Neural cell (in vitro differentiated cells): ENCODE data around the gene CACNA1H. TPM values are rescaled to one million over a fixed set of nuclear protein-coding genes. Genes with fewer than 3 reads are reported as not detected.

ENCODE experiments used
- H2AFZ ChIP-seq: fragments of 200-600, 300-800 bp; sonication (generic), shearing (Covaris generic); 2 replicates; pipeline ENCODE4 v1.6.0; 2014; ENCODE audit warnings: low read depth, mild to moderate bottlenecking, antibody characterized with exemption, low read length, moderate library complexity
- H3F3A ChIP-seq: fragments of 200-600 bp; shearing (Covaris generic); 2 replicates; pipeline ENCODE4 v1.6.1; 2016; ENCODE audit warnings: mild to moderate bottlenecking, moderate library complexity, mixed read lengths, antibody characterized with exemption, low read length; ENCODE audit not compliant: insufficient read depth, poor library complexity, severe bottlenecking
- H3K27ac ChIP-seq: fragments of 200-600, 300-800 bp; sonication (generic), shearing (Covaris generic); 2 replicates; pipeline ENCODE4 v1.5.1; 2014; ENCODE audit warnings: mild to moderate bottlenecking, low read length, moderate library complexity
- H3K27me3 ChIP-seq: fragments of 300-800, 200-600 bp; sonication (generic), shearing (Covaris generic); 2 replicates; pipeline ENCODE4 v1.6.0; 2014; ENCODE audit warnings: mild to moderate bottlenecking, low read depth, low read length, moderate library complexity; ENCODE audit not compliant: insufficient read depth
- H3K36me3 ChIP-seq: fragments of 300-800, 200-600 bp; sonication (generic), shearing (Covaris generic); 2 replicates; pipeline ENCODE4 v1.5.1; 2014; ENCODE audit warnings: mild to moderate bottlenecking, antibody characterized with exemption, low read length, moderate library complexity; ENCODE audit not compliant: insufficient read depth
- H3K4me2 ChIP-seq: fragments of 300-800, 200-600 bp; sonication (generic), shearing (Covaris generic); 2 replicates; pipeline ENCODE4 v1.6.0; 2014; ENCODE audit warnings: mild to moderate bottlenecking, low read length
- H3K4me3 ChIP-seq: fragments of 300-800, 200-600 bp; sonication (generic), shearing (Covaris generic); 2 replicates; pipeline ENCODE4 v1.5.1; 2014; ENCODE audit warnings: mild to moderate bottlenecking, low read length, moderate library complexity
- H3K79me2 ChIP-seq: fragments of 200-600 bp; shearing (Covaris generic); replicated peaks from 2 replicates; pipeline ENCODE4 v1.6.0; 2014; ENCODE audit warnings: mild to moderate bottlenecking, low read length, moderate library complexity; ENCODE audit not compliant: insufficient read depth
- H3K9ac ChIP-seq: fragments of 300-800, 200-600 bp; sonication (generic), shearing (Covaris generic); 2 replicates; pipeline ENCODE4 v1.6.1; 2016; ENCODE audit warnings: mild to moderate bottlenecking, low read length, mixed read lengths
- H3K9me2 ChIP-seq: fragments of 200-600 bp; shearing (Covaris generic); 2 replicates; pipeline ENCODE4 v1.6.1; 2016; ENCODE audit warnings: mild to moderate bottlenecking, low read length, mixed read lengths; ENCODE audit not compliant: insufficient read depth
- H3K9me3 ChIP-seq: fragments of 200-600, 300-800 bp; sonication (generic), shearing (Covaris generic); 2 replicates; pipeline ENCODE4 v1.6.1; 2016; ENCODE audit warnings: mild to moderate bottlenecking, mixed run types, low read length, moderate library complexity, mixed read lengths
- H4K20me1 ChIP-seq: fragments of 200-600 bp; shearing (Covaris generic); 2 replicates; pipeline ENCODE4 v1.6.1; 2016; ENCODE audit warnings: mild to moderate bottlenecking, mixed run types; ENCODE audit not compliant: insufficient read depth
- CTCF ChIP-seq: fragments of 450-650 bp; IDR thresholded peaks from 2 replicates; pipeline ENCODE4 v1.5.1; 2014; ENCODE audit warnings: antibody characterized with exemption, mild to moderate bottlenecking, moderate library complexity; ENCODE audit not compliant: poor library complexity, severe bottlenecking
- EP300 ChIP-seq: fragments of 450-650 bp; conservative IDR thresholded peaks from 2 replicates; pipeline ENCODE4 v1.6.1; 2014; ENCODE audit warnings: antibody characterized with exemption, mild to moderate bottlenecking, moderate library complexity; ENCODE audit not compliant: poor library complexity, severe bottlenecking
- EZH2 ChIP-seq: fragments of 200-600, 300-800 bp; shearing (Covaris generic), sonication (generic); IDR thresholded peaks from 2 replicates; pipeline ENCODE4 v1.6.1; 2014; ENCODE audit warnings: antibody characterized with exemption, low read length, borderline replicate concordance, mild to moderate bottlenecking; ENCODE audit not compliant: insufficient read depth, poor library complexity, severe bottlenecking
- MXI1 ChIP-seq: fragments of 450-650 bp; conservative IDR thresholded peaks from 2 replicates; pipeline ENCODE4 v1.6.1; 2014; ENCODE audit warnings: antibody characterized with exemption, mild to moderate bottlenecking; ENCODE audit not compliant: poor library complexity, severe bottlenecking
- POLR2AphosphoS5 ChIP-seq: IDR thresholded peaks from 2 replicates; pipeline ENCODE4 v1.6.1; 2012
- RAD21 ChIP-seq: fragments of 450-650 bp; conservative IDR thresholded peaks from 2 replicates; pipeline ENCODE4 v1.6.1; 2014; ENCODE audit warnings: antibody characterized with exemption, mild to moderate bottlenecking, moderate library complexity
- SMC3 ChIP-seq: fragments of 450-650 bp; conservative IDR thresholded peaks from 2 replicates; pipeline ENCODE4 v1.6.1; 2014; ENCODE audit warnings: antibody characterized with exemption, mild to moderate bottlenecking, moderate library complexity; ENCODE audit not compliant: poor library complexity
- TAF1 ChIP-seq: IDR thresholded peaks from 2 replicates; pipeline ENCODE4 v1.6.1; 2012; ENCODE audit warnings: low read depth
- polyA plus RNA-seq: library from polyadenylated mRNA; depleted of rRNA; stranded (reverse); fragments of >200 nt; gene quantifications from 2 replicates; pipeline ENCODE4 v1.2.3, GENCODE V29; 2014
- TF ChIP-seq, protein P1 (sequence below): IDR thresholded peaks from 2 replicates; pipeline ENCODE4 v1.6.1; 2012; ENCODE audit warnings: borderline replicate concordance

The CACNA1H gene
- polyA plus RNA-seq, 1 donor from 2014 or later: 27.7 TPM

- no peaks in the 10 kb centered on the region for H3K36me3 ChIP-seq
- H2AFZ ChIP-seq: no peak overlapping the region
- H3F3A ChIP-seq: no peaks in the 10 kb centered on the region
- no peaks in the 10 kb centered on the region for H3K79me2 ChIP-seq
- H3K9me2 ChIP-seq: no peaks in the 10 kb centered on the region
- H3K27ac ChIP-seq: no peak overlapping the region
- TF ChIP-seq, protein P1, sequence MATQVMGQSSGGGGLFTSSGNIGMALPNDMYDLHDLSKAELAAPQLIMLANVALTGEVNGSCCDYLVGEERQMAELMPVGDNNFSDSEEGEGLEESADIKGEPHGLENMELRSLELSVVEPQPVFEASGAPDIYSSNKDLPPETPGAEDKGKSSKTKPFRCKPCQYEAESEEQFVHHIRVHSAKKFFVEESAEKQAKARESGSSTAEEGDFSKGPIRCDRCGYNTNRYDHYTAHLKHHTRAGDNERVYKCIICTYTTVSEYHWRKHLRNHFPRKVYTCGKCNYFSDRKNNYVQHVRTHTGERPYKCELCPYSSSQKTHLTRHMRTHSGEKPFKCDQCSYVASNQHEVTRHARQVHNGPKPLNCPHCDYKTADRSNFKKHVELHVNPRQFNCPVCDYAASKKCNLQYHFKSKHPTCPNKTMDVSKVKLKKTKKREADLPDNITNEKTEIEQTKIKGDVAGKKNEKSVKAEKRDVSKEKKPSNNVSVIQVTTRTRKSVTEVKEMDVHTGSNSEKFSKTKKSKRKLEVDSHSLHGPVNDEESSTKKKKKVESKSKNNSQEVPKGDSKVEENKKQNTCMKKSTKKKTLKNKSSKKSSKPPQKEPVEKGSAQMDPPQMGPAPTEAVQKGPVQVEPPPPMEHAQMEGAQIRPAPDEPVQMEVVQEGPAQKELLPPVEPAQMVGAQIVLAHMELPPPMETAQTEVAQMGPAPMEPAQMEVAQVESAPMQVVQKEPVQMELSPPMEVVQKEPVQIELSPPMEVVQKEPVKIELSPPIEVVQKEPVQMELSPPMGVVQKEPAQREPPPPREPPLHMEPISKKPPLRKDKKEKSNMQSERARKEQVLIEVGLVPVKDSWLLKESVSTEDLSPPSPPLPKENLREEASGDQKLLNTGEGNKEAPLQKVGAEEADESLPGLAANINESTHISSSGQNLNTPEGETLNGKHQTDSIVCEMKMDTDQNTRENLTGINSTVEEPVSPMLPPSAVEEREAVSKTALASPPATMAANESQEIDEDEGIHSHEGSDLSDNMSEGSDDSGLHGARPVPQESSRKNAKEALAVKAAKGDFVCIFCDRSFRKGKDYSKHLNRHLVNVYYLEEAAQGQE: no peak
- TF ChIP-seq CTCF (no peak), MXI1 (no peak)
- H4K20me1 ChIP-seq: no peaks in the 10 kb centered on the region
- no peak overlapping the region for H3K9ac ChIP-seq
- no peaks in the 10 kb centered on the region for H3K9me3 ChIP-seq
- no peaks in the 10 kb centered on the region for H3K27me3 ChIP-seq
- no peak overlapping the region for H3K4me3 ChIP-seq
- H3K4me2 ChIP-seq: no peak overlapping the region
Observed at GRCh38 chr16:1133810-1134520, 18.9 kb upstream of the CACNA1H start.

DNA sequence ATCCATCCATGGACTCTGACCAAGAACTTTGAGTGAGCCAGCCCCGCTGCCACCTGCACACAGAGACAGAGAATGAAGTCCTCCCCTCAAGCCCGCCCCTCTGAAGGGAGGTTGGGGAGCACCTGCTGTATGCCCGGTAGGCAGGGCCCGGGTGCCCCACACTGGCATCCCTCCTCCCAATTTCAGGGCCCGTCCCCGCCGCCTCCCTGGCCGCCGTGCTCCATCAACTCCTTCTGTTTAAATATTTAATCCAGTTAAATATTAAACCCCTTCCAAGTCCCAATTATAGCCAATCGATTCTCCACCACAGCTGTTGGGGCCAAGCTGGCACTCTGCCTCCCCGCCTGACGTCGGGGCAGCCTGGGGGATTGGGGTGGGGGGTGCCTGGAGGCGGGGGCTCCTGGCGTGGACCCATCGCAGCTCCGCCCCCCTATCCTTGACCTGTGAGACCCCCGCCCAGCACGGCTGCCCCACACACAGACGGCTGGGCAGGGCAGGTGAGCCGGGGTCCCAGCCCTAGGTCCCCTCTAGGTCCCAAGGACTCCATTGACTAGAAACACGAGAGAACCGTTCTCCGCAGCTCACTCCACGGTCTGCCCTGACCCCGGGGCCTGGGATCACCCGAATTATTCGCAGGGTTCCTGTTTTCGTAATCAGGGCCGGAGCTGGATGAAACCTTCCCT lies 18.0 kb upstream of the CACNA1H start:
- Histone ChIP-seq H3K9me3 (no peaks in the 10 kb centered on the region), H3F3A (no peaks in the 10 kb centered on the region), H3K79me2 (no peaks in the 10 kb centered on the region), H3K4me3 (no peak overlapping the region), H3K9ac (no peak overlapping the region), H3K27ac (no peak overlapping the region), H3K27me3 (no peaks in the 10 kb centered on the region), H3K4me2 (no peak overlapping the region), H3K9me2 (no peaks in the 10 kb centered on the region), H4K20me1 (no peaks in the 10 kb centered on the region), H2AFZ (no peak overlapping the region), H3K36me3 (no peaks in the 10 kb centered on the region)
- TF ChIP-seq EZH2 (no peak), EP300 (no peak), CTCF (no peak), SMC3 (no peak), RAD21 (no peak), MXI1 (no peak), TAF1 (no peak), POLR2AphosphoS5 (no peak)
- TF ChIP-seq, protein P1: no peak
